Rectal smooth muscle tissue (tissue), 1 donor: ENCODE measurements around the gene OR9A4.

Experiments used
- H3K27ac ChIP-seq: one replicate; pipeline ENCODE4 v1.7.0; 2013; ENCODE audit warnings: low read depth, low read length, inconsistent platforms
- H3K27me3 ChIP-seq: one replicate; pipeline ENCODE4 v1.7.0; 2013; ENCODE audit warnings: low read length; ENCODE audit not compliant: control insufficient read depth, insufficient read depth
- H3K36me3 ChIP-seq: one replicate; pipeline ENCODE4 v1.7.0; 2013; ENCODE audit warnings: low read length; ENCODE audit not compliant: control insufficient read depth, insufficient read depth
- H3K4me1 ChIP-seq: one replicate; pipeline ENCODE4 v1.7.0; 2013; ENCODE audit warnings: low read length; ENCODE audit not compliant: control insufficient read depth, insufficient read depth
- H3K4me3 ChIP-seq: one replicate; pipeline ENCODE4 v1.7.0; 2013; ENCODE audit warnings: low read length
- H3K9ac ChIP-seq: one replicate; pipeline ENCODE4 v1.7.0; 2013; ENCODE audit warnings: low read length

The OR9A4 gene

DNA sequence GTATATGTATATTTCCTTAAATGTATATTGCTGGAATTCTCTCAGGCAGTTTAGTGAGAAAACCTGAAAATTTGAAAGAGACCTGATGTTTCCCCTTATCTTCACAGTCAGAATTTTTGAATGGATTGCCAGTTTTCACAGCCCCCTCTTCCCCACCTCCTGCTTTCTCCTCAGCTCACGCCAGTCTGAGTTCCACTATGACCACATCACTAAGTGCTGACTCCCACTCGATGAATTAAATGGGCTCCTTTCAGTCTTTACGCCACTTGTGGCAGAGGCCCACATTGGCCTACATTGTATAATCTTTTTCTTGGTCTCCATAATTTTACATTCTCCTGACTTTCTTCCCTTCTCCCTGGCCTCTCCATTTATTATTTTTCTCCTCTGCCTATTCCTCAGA is 33.7 kb downstream of the OR9A4 start:
- no peak overlapping the region for H3K27ac ChIP-seq
- no peaks in the 10 kb centered on the region for H3K4me1 ChIP-seq
- no peaks in the 10 kb centered on the region for H3K36me3 ChIP-seq
- H3K4me3 ChIP-seq = no peak overlapping the region
- no peak overlapping the region for H3K9ac ChIP-seq
- H3K27me3 ChIP-seq = no peaks in the 10 kb centered on the region

DNA sequence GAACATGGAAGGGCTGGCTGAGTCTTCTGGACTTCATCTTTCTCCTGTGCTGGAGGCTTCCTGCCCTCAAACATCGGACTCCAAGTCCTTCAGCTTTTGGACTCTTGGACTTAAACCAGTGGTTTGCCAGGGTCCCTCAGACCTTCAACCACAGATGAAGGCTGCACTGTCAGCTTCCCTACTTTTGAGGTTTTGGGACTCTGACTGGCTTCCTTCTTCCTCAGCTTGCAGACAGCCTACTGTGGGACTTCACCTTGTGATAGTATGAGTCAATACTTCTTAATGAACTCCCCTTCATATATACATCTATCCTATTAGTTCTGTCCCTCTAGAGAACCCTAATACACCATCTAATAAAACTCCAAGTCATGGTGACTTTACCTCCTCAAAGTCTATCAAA is 34.6 kb downstream of the OR9A4 start:
- Histone ChIP-seq H3K9ac (no peak overlapping the region), H3K4me3 (no peak overlapping the region), H3K27me3 (no peaks in the 10 kb centered on the region), H3K4me1 (no peaks in the 10 kb centered on the region), H3K36me3 (no peaks in the 10 kb centered on the region), H3K27ac (no peak overlapping the region)

- no peak overlapping the region for H3K27ac ChIP-seq
- no peaks in the 10 kb centered on the region for H3K27me3 ChIP-seq
- no peak overlapping the region for H3K4me3 ChIP-seq
Observed at GRCh38 chr7:141952461-141952860, 36.3 kb downstream of the OR9A4 start.

GRCh38 chr7:141954334-141954733 is 38.1 kb downstream of the OR9A4 start:
- Histone ChIP-seq H3K4me3 (no peak overlapping the region), H3K9ac (no peak overlapping the region), H3K27ac (no peak overlapping the region), H3K4me1 (no peaks in the 10 kb centered on the region), H3K27me3 (no peaks in the 10 kb centered on the region), H3K36me3 (no peaks in the 10 kb centered on the region)

More at GRCh38 chr7:141952461-141952860, 36.3 kb downstream of the OR9A4 start:
- no peaks in the 10 kb centered on the region for H3K36me3 ChIP-seq
- no peaks in the 10 kb centered on the region for H3K4me1 ChIP-seq
- no peak overlapping the region for H3K9ac ChIP-seq

- Histone ChIP-seq H3K27me3 (no peaks in the 10 kb centered on the region), H3K36me3 (no peaks in the 10 kb centered on the region), H3K4me3 (no peak overlapping the region), H3K4me1 (no peaks in the 10 kb centered on the region), H3K9ac (no peak overlapping the region), H3K27ac (no peak overlapping the region)
Observed at GRCh38 chr7:141956084-141956483, 39.9 kb downstream of the OR9A4 start.

DNA sequence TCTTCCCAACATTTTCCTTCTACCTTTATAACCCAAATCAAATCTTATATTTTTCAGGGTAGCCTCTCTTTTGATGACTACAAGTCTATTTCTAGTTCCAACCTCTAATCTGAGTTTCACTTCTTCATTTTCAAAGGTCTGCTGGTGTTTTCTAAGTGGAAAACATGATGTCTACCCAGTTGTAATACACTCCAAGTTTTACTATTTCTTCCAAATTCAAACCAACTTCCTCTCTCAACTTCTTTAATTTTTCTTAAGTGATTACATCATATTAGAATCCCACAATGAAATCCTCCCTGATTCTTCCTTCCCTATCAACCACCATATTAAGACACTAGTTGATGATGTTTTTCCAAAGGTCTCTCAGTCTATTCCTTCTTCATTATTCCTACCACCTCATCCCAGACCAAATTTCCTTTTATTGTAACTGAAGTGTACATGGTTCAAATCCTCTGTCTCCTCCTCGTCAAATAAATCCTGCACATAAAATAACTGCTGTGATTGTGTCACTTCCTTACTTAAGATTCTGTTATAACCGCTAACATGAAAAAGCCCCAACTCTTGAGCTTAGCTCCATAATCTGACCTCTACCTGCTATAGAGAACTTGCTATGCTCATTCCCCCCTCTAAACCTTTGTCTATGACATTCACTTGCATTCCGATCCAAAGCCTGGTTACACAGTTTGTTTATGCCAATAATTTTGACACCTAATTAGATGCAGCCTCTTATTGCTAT is 44.7 kb downstream of the OR9A4 start:
- H3K27me3 ChIP-seq = no peaks in the 10 kb centered on the region
- H3K4me3 ChIP-seq = no peak overlapping the region
- H3K4me1 ChIP-seq = no peaks in the 10 kb centered on the region
- no peak overlapping the region for H3K9ac ChIP-seq
- no peak overlapping the region for H3K27ac ChIP-seq
- no peaks in the 10 kb centered on the region for H3K36me3 ChIP-seq
